IMR-90 (cell line): ENCODE data around the gene HMOX1. TPM values are rescaled to one million over a fixed set of nuclear protein-coding genes. Genes with fewer than 3 reads are reported as not detected.

Experiments used
- ATAC-seq: fragments of 200-7000 bp; cut with Tn5 transposase; 2 replicates; pipeline ENCODE4 v1.9.1; 2020; ENCODE audit warnings: low read depth, mild to moderate bottlenecking, moderate library complexity
- BruUV-seq: library from RNA; stranded (reverse); fragments of 400-500 nt; replicated peaks from 2 replicates; lab custom pipeline; 2021; lab: Mats Ljungman, UMichigan
- CTCF ChIA-PET: fragments of 300-600 bp; formaldehyde crosslinking; extraction: SDS; loops from one replicate; lab custom pipeline; 2021; ENCODE audit warnings: antibody characterized with exemption; lab: Yijun Ruan, JAX
- POLR2A ChIA-PET: fragments of 300-600 bp; sonication (Branson Sonifier 250); formaldehyde crosslinking; loops from one replicate; lab custom pipeline; 2022; ENCODE audit warnings: antibody characterized with exemption; ENCODE audit not compliant: unreplicated experiment; lab: Charles Lee
- DNase-seq: peaks from one replicate; pipeline ENCODE4 v3.0.0; 2013
- H2AFZ ChIP-seq: replicated peaks from 2 replicates; pipeline ENCODE3; 2013; ENCODE audit warnings: low read length, mild to moderate bottlenecking; ENCODE audit not compliant: poor library complexity
- H2AK5ac ChIP-seq: 2 replicates; pipeline ENCODE4 v1.6.1; 2013; ENCODE audit warnings: low read depth, low read length, inconsistent platforms
- H2AK9ac ChIP-seq: replicated peaks from 2 replicates; pipeline ENCODE3; 2013; ENCODE audit warnings: mild to moderate bottlenecking, low read depth, low read length, moderate library complexity; ENCODE audit not compliant: poor library complexity
- H2BK120ac ChIP-seq: 2 replicates; pipeline ENCODE4 v1.6.1; 2013; ENCODE audit warnings: low read depth, low read length, inconsistent platforms
- H2BK15ac ChIP-seq: 3 replicates; pipeline ENCODE4 v1.6.1; 2013; ENCODE audit warnings: low read depth, low read length, inconsistent platforms
- H2BK20ac ChIP-seq: 2 replicates; pipeline ENCODE4 v1.6.1; 2013; ENCODE audit warnings: low read depth, mild to moderate bottlenecking, inconsistent platforms, low read length, moderate library complexity
- H2BK5ac ChIP-seq: 2 replicates; pipeline ENCODE4 v1.6.1; 2013; ENCODE audit warnings: mild to moderate bottlenecking, low read depth, low read length, inconsistent platforms; ENCODE audit not compliant: poor library complexity, severe bottlenecking
- H3K14ac ChIP-seq: replicated peaks from 2 replicates; pipeline ENCODE4 v1.6.1; 2013; ENCODE audit warnings: low read depth, low read length, inconsistent platforms
- H3K18ac ChIP-seq: 2 replicates; pipeline ENCODE4 v1.6.1; 2013; ENCODE audit warnings: low read depth, low read length, control low read depth
- H3K23ac ChIP-seq: 2 replicates; pipeline ENCODE4 v1.6.1; 2013; ENCODE audit warnings: low read depth, low read length, inconsistent platforms
- H3K27ac ChIP-seq: 2 replicates; pipeline ENCODE4 v1.5.1; 2013; ENCODE audit warnings: mild to moderate bottlenecking, control low read depth, low read length; ENCODE audit not compliant: insufficient read depth
- H3K27me3 ChIP-seq: 2 replicates; pipeline ENCODE4 v1.6.1; 2013; ENCODE audit warnings: low read length; ENCODE audit not compliant: control insufficient read depth, insufficient read depth
- H3K36me3 ChIP-seq: 2 replicates; pipeline ENCODE4 v1.6.1; 2013; ENCODE audit warnings: low read length, mixed read lengths; ENCODE audit not compliant: control insufficient read depth, insufficient read depth
- H3K4ac ChIP-seq: 2 replicates; pipeline ENCODE4 v1.6.1; 2013; ENCODE audit warnings: low read depth, low read length, inconsistent platforms
- H3K4me1 ChIP-seq: 2 replicates; pipeline ENCODE4 v1.6.1; 2013; ENCODE audit warnings: low read length, mixed read lengths; ENCODE audit not compliant: control insufficient read depth, insufficient read depth
- H3K4me2 ChIP-seq: 2 replicates; pipeline ENCODE4 v1.6.1; 2013; ENCODE audit warnings: low read depth, mild to moderate bottlenecking, control low read depth, low read length, moderate library complexity
- H3K4me3 ChIP-seq: 2 replicates; pipeline ENCODE4 v1.5.1; 2013; ENCODE audit warnings: low read depth, mild to moderate bottlenecking, control low read depth, low read length, moderate library complexity; ENCODE audit not compliant: insufficient read depth
- H3K56ac ChIP-seq: 2 replicates; pipeline ENCODE4 v1.6.1; 2013; ENCODE audit warnings: low read length, inconsistent platforms; ENCODE audit not compliant: insufficient read depth; ENCODE audit errors: extremely low read depth
- H3K79me1 ChIP-seq, 2 experiments: 2 replicates each; pipeline ENCODE4 v1.6.1; 2013; ENCODE audit warnings: low read length in 2 of 2, inconsistent platforms in 1 of 2, low read depth in 1 of 2
- H3K9ac ChIP-seq: 2 replicates; pipeline ENCODE4 v1.6.1; 2013; ENCODE audit warnings: low read depth, low read length, control low read depth
- H3K9me1 ChIP-seq: 2 replicates; pipeline ENCODE4 v1.6.1; 2013; ENCODE audit warnings: low read length, inconsistent platforms; ENCODE audit not compliant: insufficient read depth
- H3K9me3 ChIP-seq: 2 replicates; pipeline ENCODE4 v1.6.1; 2013; ENCODE audit warnings: low read length; ENCODE audit not compliant: control insufficient read depth, insufficient read depth
- H4K20me1 ChIP-seq: 2 replicates; pipeline ENCODE4 v1.6.1; 2013; ENCODE audit warnings: low read length, inconsistent platforms; ENCODE audit not compliant: insufficient read depth
- H4K5ac ChIP-seq: 2 replicates; pipeline ENCODE4 v1.6.1; 2013; ENCODE audit warnings: mild to moderate bottlenecking, low read depth, low read length, control low read depth
- H4K8ac ChIP-seq, 2 experiments: 2 replicates each; pipeline ENCODE4 v1.6.1; 2013; ENCODE audit warnings: low read depth in 2 of 2, low read length in 2 of 2, control low read depth in 1 of 2, inconsistent platforms in 1 of 2
- H4K91ac ChIP-seq: 2 replicates; pipeline ENCODE4 v1.6.1; 2013; ENCODE audit warnings: low read depth, low read length, inconsistent platforms; ENCODE audit not compliant: insufficient read depth
- MAZ ChIP-seq: IDR thresholded peaks from 2 replicates; pipeline ENCODE4 v1.6.1; 2012; ENCODE audit warnings: low read depth, mild to moderate bottlenecking, low read length, improper control_type of control experiment, moderate library complexity, borderline replicate concordance
- RCOR1 ChIP-seq: IDR thresholded peaks from 2 replicates; pipeline ENCODE4 v1.6.1; 2012; ENCODE audit warnings: mild to moderate bottlenecking, low read length, improper control_type of control experiment; ENCODE audit not compliant: insufficient replicate concordance
- WGBS, 2 experiments: methylation state at CpG; one replicate each; pipeline versions ENCODE4 v1.1.5 to v1.1.7; 2013; ENCODE audit warnings: missing lambda C conversion rate in 2 of 2; ENCODE audit not compliant: insufficient read length in 1 of 2; ENCODE audit errors: extremely low coverage in 2 of 2; 5-methylcytosine and 5-hydroxymethylcytosine counted together
- dilution Hi-C: fragments of 300-500 bp; cut with HindIII; formaldehyde crosslinking; loops from one replicate; pipeline ENCODE4 v1.14.3; 2018; ENCODE audit warnings: low sequenced_read_pairs; ENCODE audit not compliant: unreplicated experiment
- in situ Hi-C: fragments of 300-500 bp; cut with MboI; formaldehyde crosslinking; loops from 3 replicates; pipeline ENCODE4 v1.14.3; 2019; ENCODE audit warnings: low sequenced_read_pairs, inconsistent platforms, mixed read lengths
- intact Hi-C: fragments of 100-400 bp; cut with micrococcal nuclease; formaldehyde crosslinking; loops from 2 replicates; pipeline ENCODE4 v1.10.0; 2022
- polyA plus RNA-seq, 3 experiments: library from polyadenylated mRNA; depleted of rRNA; stranded (reverse); fragments of >200 nt; gene quantifications; 2 replicates each; pipeline ENCODE4 v1.2.3, GENCODE V29; 2012; ENCODE audit warnings: low replicate concordance in 1 of 3
- total RNA-seq: library from RNA; depleted of rRNA; stranded (reverse); fragments of >200 nt; gene quantifications from 2 replicates; pipeline ENCODE4 v1.2.3, GENCODE V29; 2012

The HMOX1 gene
- total and polyA plus RNA-seq, 2 of the 4 experiments (the other 2 are of a cell fraction), result 23.1 to 50.5 TPM

DNA sequence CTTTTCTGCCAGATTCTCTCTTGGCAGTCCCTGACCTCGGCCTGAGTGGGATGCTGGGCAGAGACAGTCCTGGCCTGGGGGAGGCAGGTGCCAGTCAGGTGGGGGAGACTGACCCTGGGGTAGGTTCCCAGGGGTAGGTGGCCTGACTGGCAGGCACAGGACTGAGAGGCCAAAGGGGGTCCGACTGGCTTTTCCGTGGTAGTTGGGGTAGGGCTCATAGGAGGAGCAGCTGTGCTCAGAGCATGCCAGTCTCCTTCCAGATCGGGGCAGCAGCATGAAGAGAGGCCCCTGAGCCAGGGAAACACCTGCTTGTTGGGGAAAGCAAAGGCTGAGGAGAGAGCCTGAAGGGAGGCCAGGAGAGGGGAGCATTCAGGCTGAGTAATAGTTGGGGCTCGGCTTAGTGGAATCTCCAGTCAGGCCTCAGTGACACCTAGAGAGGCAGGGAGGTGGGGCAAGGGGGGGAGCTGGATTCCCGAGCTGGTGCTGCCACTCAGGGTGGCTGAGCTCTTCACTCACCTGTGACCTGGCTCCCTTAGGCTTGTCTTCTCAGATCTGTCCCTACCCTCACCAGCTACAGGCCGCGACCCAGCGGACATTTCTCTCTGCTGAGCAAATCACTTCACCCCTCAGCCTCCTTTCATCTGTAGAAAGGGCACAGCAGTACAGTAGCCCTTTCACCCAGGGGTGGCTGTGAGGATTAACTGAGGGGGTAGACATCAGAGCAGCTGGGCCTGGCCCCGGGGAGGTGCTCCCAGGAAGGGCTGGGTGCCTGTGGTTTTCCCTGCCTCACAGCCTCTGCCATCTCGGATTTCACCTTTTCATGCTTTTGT, 45.3 kb downstream of the HMOX1 start:
- Histone ChIP-seq H2AK5ac (no peak overlapping the region; the same call in 1 of the 2 replicates), H3K79me1 (peaks cover 0 to 17% of the 10 kb centered on the region in 2 experiments; a peak in 2 of 4 replicates), H3K9me1 (no peaks in the 10 kb centered on the region; the same call in 1 of the 2 replicates), H4K5ac (no peak overlapping the region), H3K18ac (no peak overlapping the region), H2BK15ac (no peak overlapping the region; the same call in 2 of the 3 replicates), H2AK9ac (peak overlapping the region; percentile 50), H2BK120ac (no peak overlapping the region), H2AFZ (peak overlapping the region; percentile 37), H3K4me1 (peaks cover 18% of the 10 kb centered on the region), H3K4me3 (no peak overlapping the region), H3K27ac (no peak overlapping the region), H3K56ac (no peak overlapping the region), H3K14ac (peak overlapping the region; percentile 2; the same call in 1 of the 2 replicates), H3K23ac (no peak overlapping the region), H3K4me2 (no peak overlapping the region), H4K91ac (no peak overlapping the region), H2BK20ac (no peak overlapping the region), H3K4ac (no peak overlapping the region), H3K9me3 (no peaks in the 10 kb centered on the region), H2BK5ac (no peak overlapping the region), H3K9ac (no peak overlapping the region), H3K27me3 (no peaks in the 10 kb centered on the region), H3K36me3 (peaks cover 10% of the 10 kb centered on the region), H4K20me1 (peaks cover 6% of the 10 kb centered on the region; the same call in 1 of the 2 replicates), H4K8ac (peak overlapping the region in 1 of 2 experiments; percentile 14; a peak in 1 of 4 replicates)
- 74% methylated on average over 5 of the region's 11 CpGs; no CpG with 5 or more reads in 1 of the 2 experiments for WGBS, 2 experiments
- BruUV-seq, result no TSS peak
- dilution Hi-C loops, result no loop called here
- ChIA-PET POLR2A (no interaction called here), CTCF (interaction anchor here (1.0 kb wide), 1 partner anchor 157 kb away, joined by 3 read pairs; no protein-coding TSS in a partner anchor)
- no peak for TF ChIP-seq RCOR1
- TF ChIP-seq MAZ, result 0 out of 2 replicates have a peak, but pooled peaks have one; percentile 11
- in situ Hi-C loops, result no loop called here
- ATAC-seq (peak; percentile 13; the same call in 1 of the 2 replicates), DNase-seq (peak; percentile 38)
- intact Hi-C loops, result no loop called here
